Tibial nerve (tissue), 4 donors: Measurements from ENCODE around the gene MAPK4.

Experiments
- CTCF ChIP-seq, 5 experiments: fragments of 200-600 bp in 3 of 5; fragments of 450-650 bp in 2 of 5; sonication (generic) in 3 of 5; IDR thresholded peaks; one replicate each; pipeline ENCODE4 v1.5.1; 2016 to 2019; ENCODE audit warnings: antibody characterized with exemption in 5 of 5, mild to moderate bottlenecking in 3 of 5, moderate library complexity in 2 of 5
- EP300 ChIP-seq, 2 donors: sonication (generic); formaldehyde crosslinking; IDR thresholded peaks; one replicate each; pipeline ENCODE4 v1.6.1; 2017; ENCODE audit warnings: antibody characterized with exemption in 2 of 2, mild to moderate bottlenecking in 1 of 2
- POLR2A ChIP-seq, 2 donors: fragments of 450-650 bp; IDR thresholded peaks; one replicate each; pipeline ENCODE4 v1.6.1; 2017; ENCODE audit warnings: antibody characterized with exemption in 2 of 2, mild to moderate bottlenecking in 2 of 2, moderate library complexity in 2 of 2

GRCh38 chr18:50721006-50721405, 161.1 kb downstream of the MAPK4 start:
- no peak for TF ChIP-seq CTCF (IDR thresholded peaks at IDR 0.05)
- TF ChIP-seq POLR2A (IDR thresholded peaks at IDR 0.05) = no peak
- no peak for TF ChIP-seq EP300 (IDR thresholded peaks at IDR 0.05)
